Panc1 (cell line): ENCODE data around the gene LTB4R.

Experiments
- CTCF ChIP-seq: fragments of 450-650 bp; IDR thresholded peaks from 2 replicates; pipeline ENCODE4 v1.5.1; 2017; ENCODE audit warnings: mild to moderate bottlenecking
- POLR2AphosphoS5 ChIP-seq: IDR thresholded peaks from 2 replicates; pipeline ENCODE4 v1.6.1; 2012; ENCODE audit warnings: mild to moderate bottlenecking, low read depth, low read length, moderate library complexity
- SIN3A ChIP-seq: IDR thresholded peaks from 2 replicates; pipeline ENCODE4 v1.6.1; 2012; ENCODE audit warnings: low read depth, mild to moderate bottlenecking, low read length, moderate library complexity, borderline replicate concordance; ENCODE audit not compliant: insufficient read depth

DNA sequence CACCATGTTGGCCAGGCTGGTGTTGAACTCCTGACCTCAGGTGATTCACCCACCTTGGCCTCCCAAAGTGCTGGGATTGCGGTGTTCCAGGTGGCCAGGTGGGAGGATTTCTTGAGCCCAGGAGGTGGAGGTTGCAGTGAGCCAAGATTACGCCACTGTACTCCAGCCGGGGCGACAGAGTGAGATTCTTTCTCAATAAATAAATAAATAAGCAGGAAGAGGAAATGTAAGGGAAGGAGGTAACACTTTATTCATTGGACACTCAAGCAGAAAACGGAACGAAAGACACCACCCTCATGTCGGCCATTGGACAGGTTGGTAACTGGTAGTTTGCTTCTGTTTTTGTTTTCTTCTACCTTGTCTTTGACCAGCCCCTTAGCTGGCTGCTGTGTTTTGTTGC lies 43.7 kb downstream of the LTB4R start:
- TF ChIP-seq CTCF (no peak), SIN3A (no peak), POLR2AphosphoS5 (no peak)
